Heart left ventricle (tissue), 16 donors: ENCODE results near the gene BRIP1. TPM values are rescaled to one million over a fixed set of nuclear protein-coding genes. Genes with fewer than 3 reads are reported as not detected.

ENCODE experiments used
- ATAC-seq, 4 donors: fragments of 200-7000 bp; cut with Tn5 transposase; one replicate each; pipeline ENCODE4 v1.9.1; 2020 to 2022; ENCODE audit warnings: moderate library complexity in 4 of 4, mild to moderate bottlenecking in 3 of 4, moderate number of reproducible peaks in 1 of 4
- DNase-seq, 5 donors: peaks; one replicate each; pipeline ENCODE4 v3.0.0-alpha.2; 2020
- H3K27ac ChIP-seq, 12 donors: fragments of 200-600 bp; sonication (generic) in 4 of 12; one replicate each; pipeline versions ENCODE4 v1.5.0 to v1.8.0; 2016 to 2022; ENCODE audit warnings: mild to moderate bottlenecking in 2 of 12
- H3K27me3 ChIP-seq, 9 donors: fragments of 200-600 bp; sonication (generic) in 2 of 9; one replicate each; pipeline versions ENCODE4 v1.5.1 to v1.8.0; 2016 to 2022; ENCODE audit warnings: mild to moderate bottlenecking in 3 of 9
- H3K36me3 ChIP-seq, 9 donors: fragments of 200-600 bp; sonication (generic) in 2 of 9; one replicate each; pipeline versions ENCODE4 v1.5.0 to v1.8.0; 2018 to 2022; ENCODE audit warnings: mild to moderate bottlenecking in 2 of 9
- H3K4me1 ChIP-seq, 12 donors: fragments of 200-600 bp; sonication (generic) in 4 of 12; one replicate each; pipeline versions ENCODE4 v1.5.0 to v1.8.0; 2016 to 2022; ENCODE audit warnings: mild to moderate bottlenecking in 3 of 12
- H3K4me3 ChIP-seq, 12 donors: fragments of 200-600 bp; sonication (generic) in 4 of 12; one replicate each; pipeline versions ENCODE4 v1.5.0 to v1.8.0; 2017 to 2022; ENCODE audit warnings: mild to moderate bottlenecking in 9 of 12, moderate library complexity in 4 of 12
- H3K9me3 ChIP-seq, 12 donors: fragments of 200-600 bp; sonication (generic) in 4 of 12; one replicate each; pipeline versions ENCODE4 v1.5.0 to v1.8.0; 2016 to 2022; ENCODE audit warnings: mild to moderate bottlenecking in 1 of 12
- POLR2A ChIP-seq, 2 donors: fragments of 450-650 bp; IDR thresholded peaks; one replicate each; pipeline ENCODE4 v1.6.1; 2017; ENCODE audit warnings: antibody characterized with exemption in 2 of 2, mild to moderate bottlenecking in 2 of 2, moderate library complexity in 2 of 2
- WGBS, 4 donors: extraction: QIAGEN DNeasy Blood & Tissue Kit in 2 of 4; methylation state at CpG; one replicate each; pipeline versions ENCODE4 v1.1.5 to v1.1.7; 2013 to 2018; 5-methylcytosine and 5-hydroxymethylcytosine counted together
- intact Hi-C, 10 donors: fragments of 100-400 bp; cut with DNase I; formaldehyde crosslinking; loops; one replicate each; pipeline versions ENCODE4 v1.11.1 to v1.14.2; 2022
- polyA plus RNA-seq, 2 donors: library from polyadenylated mRNA; stranded (reverse); fragments of 200-250 nt; gene quantifications; one replicate each; pipeline ENCODE4 v1.2.3, GENCODE V29; 2013
- total RNA-seq, 9 donors: library from RNA; depleted of rRNA in 2 of 9; stranded (reverse); fragments of >200 nt in 2 of 9; fragmentation: NEBNext Ultra II Directional in 3 of 9; extraction: Animal tissue kit (Norgen Biotek cat#: 25700) in 3 of 9; gene quantifications; one replicate each; pipeline versions ENCODE4 v1.1.0 to v1.2.4, GENCODE V29; 2016 to 2023
- TF ChIP-seq, protein P1 (sequence below), 12 donors: fragments of 200-600 bp; sonication (generic) in 4 of 12; IDR thresholded peaks; one replicate each; pipeline versions ENCODE4 v1.5.0 to v1.8.0; 2018 to 2022; ENCODE audit warnings: antibody characterized with exemption in 12 of 12, mild to moderate bottlenecking in 5 of 12
- donor health status: ischemic (EF 13 %, LVEDD 7.1; RV severe dilation, severe dysfunction).
- donor health status: healthy with polysubstance abuse.
- donor health status: DM: no; HTN: yes; CAD: no.
- donor health status: DM: no; HTN: no; CAD: no.
- donor health status: ischemic (EF 25% LVEDD 6.9; RV normal size, moderate dysfunction).
- donor health status: ischemic (EF 25% LVEDD 5.7; RV mildly dilated, moderate dysfunction).
- donor health status: healthy.
- donor health status: DM: yes; HTN: yes; CAD: no.
- donor health status: ischemic (EF 35%, LVEDD 5.7; RV mildly dilated, moderate dysfunction).
- donor health status: nonischemic (EF 11% LVEDD 7.7; RV severe dilation, severe dysfunction).
- donor health status: DM: yes; HTN: yes; CAD: no.
- donor health status: PGD.
- donor health status: ischemic (EF 29% LVEDD 5.4; RV normal size, mild dysfunction).
- donor health status: nonischemic (EF 23%, LVEDD 6.1; RV moderate dilation, normal function).

The BRIP1 gene
- total and polyA plus RNA-seq, 11 donors = 0.04 to 2.2 (median 0.12) TPM; not detected in 3

GRCh38 chr17:61715348-61715747 lies 148.0 kb downstream of the BRIP1 start:
- ATAC-seq = no peak
- Histone ChIP-seq H3K27ac (no peak overlapping the region), H3K27me3 (no peaks in the 10 kb centered on the region), H3K9me3 (peaks cover 0 to 36% (median 20%) of the 10 kb centered on the region in 12 donors), H3K36me3 (no peaks in the 10 kb centered on the region), H3K4me1 (no peaks in the 10 kb centered on the region), H3K4me3 (no peak overlapping the region)
- DNase-seq = no peak
- 92 to 100% (median 96%) methylated on average over 1 of the region's 1 CpG for WGBS, 4 donors
- intact Hi-C loops = no loop called here
- TF ChIP-seq, protein P1, sequence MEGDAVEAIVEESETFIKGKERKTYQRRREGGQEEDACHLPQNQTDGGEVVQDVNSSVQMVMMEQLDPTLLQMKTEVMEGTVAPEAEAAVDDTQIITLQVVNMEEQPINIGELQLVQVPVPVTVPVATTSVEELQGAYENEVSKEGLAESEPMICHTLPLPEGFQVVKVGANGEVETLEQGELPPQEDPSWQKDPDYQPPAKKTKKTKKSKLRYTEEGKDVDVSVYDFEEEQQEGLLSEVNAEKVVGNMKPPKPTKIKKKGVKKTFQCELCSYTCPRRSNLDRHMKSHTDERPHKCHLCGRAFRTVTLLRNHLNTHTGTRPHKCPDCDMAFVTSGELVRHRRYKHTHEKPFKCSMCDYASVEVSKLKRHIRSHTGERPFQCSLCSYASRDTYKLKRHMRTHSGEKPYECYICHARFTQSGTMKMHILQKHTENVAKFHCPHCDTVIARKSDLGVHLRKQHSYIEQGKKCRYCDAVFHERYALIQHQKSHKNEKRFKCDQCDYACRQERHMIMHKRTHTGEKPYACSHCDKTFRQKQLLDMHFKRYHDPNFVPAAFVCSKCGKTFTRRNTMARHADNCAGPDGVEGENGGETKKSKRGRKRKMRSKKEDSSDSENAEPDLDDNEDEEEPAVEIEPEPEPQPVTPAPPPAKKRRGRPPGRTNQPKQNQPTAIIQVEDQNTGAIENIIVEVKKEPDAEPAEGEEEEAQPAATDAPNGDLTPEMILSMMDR (IDR thresholded peaks at IDR 0.05) = no peak
- TF ChIP-seq POLR2A (IDR thresholded peaks at IDR 0.05) = no peak

- TF ChIP-seq, protein P1 (IDR thresholded peaks at IDR 0.05) = no peak
- no peak for TF ChIP-seq POLR2A (IDR thresholded peaks at IDR 0.05)
- H3K27ac ChIP-seq = no peak overlapping the region
- 95 to 96% (median 96%) methylated on average over 2 of the region's 2 CpGs for WGBS, 4 donors
- H3K27me3 ChIP-seq = no peaks in the 10 kb centered on the region
- H3K4me1 ChIP-seq = no peaks in the 10 kb centered on the region
- ATAC-seq (no peak), DNase-seq (no peak)
- H3K36me3 ChIP-seq = no peaks in the 10 kb centered on the region
- intact Hi-C loops = no loop called here
- peaks cover 0 to 31% (median 20%) of the 10 kb centered on the region in 12 donors for H3K9me3 ChIP-seq
- no peak overlapping the region for H3K4me3 ChIP-seq
Observed at GRCh38 chr17:61714300-61714699, 149.0 kb downstream of the BRIP1 start.

DNA sequence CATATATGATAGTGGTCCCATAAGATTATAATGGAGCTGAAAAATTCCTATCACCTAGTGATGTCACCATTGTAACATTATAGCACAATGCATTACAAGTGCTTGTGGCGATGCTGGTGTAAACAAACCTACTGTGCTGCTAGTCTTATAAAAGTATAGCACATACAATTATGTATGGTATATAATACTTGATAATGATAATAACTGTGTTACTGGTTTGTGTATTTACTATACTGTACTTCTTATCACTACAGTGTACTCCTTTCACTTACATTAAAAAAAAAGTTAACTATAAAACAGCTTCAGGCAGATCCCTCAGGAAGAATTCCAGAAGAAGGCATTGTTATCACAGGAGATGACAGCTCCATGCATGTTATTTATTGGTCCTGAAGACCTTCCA lies 150.3 kb downstream of the BRIP1 start:
- peaks cover 0 to 25% (median 16%) of the 10 kb centered on the region in 12 donors for H3K9me3 ChIP-seq
- 89 to 100% (median 99%) methylated on average over 1 of the region's 1 CpG for WGBS, 4 donors
- TF ChIP-seq POLR2A (IDR thresholded peaks at IDR 0.05) = no peak
- TF ChIP-seq, protein P1 (IDR thresholded peaks at IDR 0.05) = no peak
- H3K4me1 ChIP-seq = no peaks in the 10 kb centered on the region
- intact Hi-C loops = no loop called here
- DNase-seq = no peak
- no peak overlapping the region for H3K27ac ChIP-seq
- no peak for ATAC-seq
- H3K27me3 ChIP-seq = no peaks in the 10 kb centered on the region
- H3K4me3 ChIP-seq = no peak overlapping the region
- H3K36me3 ChIP-seq = no peaks in the 10 kb centered on the region

DNA sequence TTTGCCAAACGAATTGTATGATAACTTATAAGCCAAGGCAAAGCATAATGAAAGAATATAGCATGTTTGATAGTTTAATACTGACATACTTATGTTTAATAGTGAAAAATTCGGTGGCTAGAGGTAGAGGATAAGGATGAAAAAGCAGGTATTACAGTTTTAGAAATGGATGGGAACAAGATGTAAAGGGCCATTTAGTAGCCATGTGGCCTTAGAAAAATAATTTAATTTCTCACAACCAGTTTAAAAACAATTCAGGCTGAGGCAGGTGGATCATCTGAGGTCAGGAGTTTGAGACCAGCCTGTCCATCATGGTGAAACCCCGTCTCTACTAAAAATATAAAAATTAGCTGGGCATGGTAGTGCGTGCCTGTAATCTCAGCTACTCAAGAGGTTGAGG lies 152.8 kb downstream of the BRIP1 start:
- no peak overlapping the region for H3K4me3 ChIP-seq
- H3K27ac ChIP-seq = no peak overlapping the region
- H3K27me3 ChIP-seq = no peaks in the 10 kb centered on the region
- 92 to 96% (median 93%) methylated on average over 4 of the region's 4 CpGs for WGBS, 4 donors
- ATAC-seq (no peak), DNase-seq (no peak)
- H3K36me3 ChIP-seq = no peaks in the 10 kb centered on the region
- TF ChIP-seq, protein P1 (IDR thresholded peaks at IDR 0.05) = no peak
- no peak for TF ChIP-seq POLR2A (IDR thresholded peaks at IDR 0.05)
- intact Hi-C loops = no loop called here
- H3K9me3 ChIP-seq = peaks cover 0 to 5% (median 0%) of the 10 kb centered on the region in 12 donors
- H3K4me1 ChIP-seq = no peaks in the 10 kb centered on the region
